Mucosa of rectum (tissue), 2 donors: ENCODE data around the gene DLAT.
"Not testable (repeated sequence)": the region's sequence is repeated elsewhere in the genome, so short reads cannot be mapped to it uniquely, and the experiment has no call there.

Source experiments
- H3K27ac ChIP-seq, 2 donors: one replicate each; pipeline ENCODE4 v1.7.0; 2013; ENCODE audit warnings: inconsistent platforms in 2 of 2, low read depth in 2 of 2, low read length in 2 of 2
- H3K27me3 ChIP-seq, 2 donors: one replicate each; pipeline ENCODE4 v1.7.0; 2013; ENCODE audit warnings: low read length in 2 of 2; ENCODE audit not compliant: control insufficient read depth in 2 of 2, insufficient read depth in 2 of 2
- H3K36me3 ChIP-seq, 2 donors: one replicate each; pipeline ENCODE4 v1.7.0; 2013; ENCODE audit warnings: low read length in 2 of 2; ENCODE audit not compliant: control insufficient read depth in 2 of 2, insufficient read depth in 2 of 2
- H3K4me1 ChIP-seq, 2 donors: one replicate each; pipeline ENCODE4 v1.7.0; 2013; ENCODE audit warnings: low read length in 2 of 2, mild to moderate bottlenecking in 1 of 2; ENCODE audit not compliant: control insufficient read depth in 2 of 2, insufficient read depth in 2 of 2
- H3K4me3 ChIP-seq, 2 donors: one replicate each; pipeline ENCODE4 v1.7.0; 2013; ENCODE audit warnings: low read length in 2 of 2
- H3K9ac ChIP-seq, 2 donors: one replicate each; pipeline ENCODE4 v1.7.0; 2013; ENCODE audit warnings: low read length in 2 of 2, low read depth in 1 of 2, mild to moderate bottlenecking in 1 of 2
- H3K9me3 ChIP-seq, 2 donors: one replicate each; pipeline ENCODE4 v1.7.0; 2013; ENCODE audit warnings: low read length in 2 of 2; ENCODE audit not compliant: control insufficient read depth in 2 of 2
- donor health status: healthy.
- donor health status: Normal muscosa, but diverticular disease.

DLAT gene

DNA sequence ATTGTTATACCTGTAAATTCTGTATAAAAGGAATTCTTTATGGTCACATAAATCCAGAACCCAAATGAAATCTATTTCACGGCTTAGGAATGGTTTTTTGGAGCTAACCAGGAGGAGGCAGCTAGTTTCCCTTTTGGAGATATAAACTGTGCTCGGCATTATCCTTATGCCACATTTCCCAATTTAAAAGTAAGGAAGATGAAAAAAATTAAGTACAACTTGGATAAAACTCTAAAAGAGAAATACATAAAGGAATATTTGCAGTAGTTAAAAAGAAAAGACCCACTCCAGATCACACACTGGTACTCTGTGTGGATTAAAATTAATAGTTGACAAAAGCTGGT is 17.7 kb downstream of the DLAT start:
- Histone ChIP-seq H3K36me3 (peaks cover 40 to 54% of the 10 kb centered on the region in 2 donors), H3K27ac (no peak overlapping the region), H3K4me3 (no peak overlapping the region), H3K9me3 (no peaks in the 10 kb centered on the region), H3K4me1 (no peaks in the 10 kb centered on the region), H3K27me3 (no peaks in the 10 kb centered on the region), H3K9ac (no peak overlapping the region)

DNA sequence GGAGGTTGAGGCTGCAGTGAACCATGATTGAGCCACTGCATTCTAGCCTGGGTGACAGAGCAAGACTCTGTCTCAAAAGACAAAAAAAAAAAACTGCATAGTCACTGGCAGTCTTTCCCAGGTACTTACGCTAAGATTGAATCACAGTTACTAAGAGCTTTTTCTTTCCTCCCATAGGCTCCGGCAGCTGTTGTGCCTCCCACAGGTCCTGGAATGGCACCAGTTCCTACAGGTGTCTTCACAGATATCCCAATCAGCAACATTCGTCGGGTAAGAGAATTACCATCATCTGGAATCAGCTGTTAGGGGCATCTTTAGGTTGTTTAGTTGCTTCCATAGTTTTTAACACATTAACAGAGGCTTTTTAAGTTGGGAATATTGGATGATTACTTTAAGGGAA is 19.8 kb downstream of the DLAT start:
- Histone ChIP-seq H3K27ac (no peak overlapping the region), H3K36me3 (peaks cover 31 to 45% of the 10 kb centered on the region in 2 donors), H3K4me1 (no peaks in the 10 kb centered on the region), H3K9me3 (no peaks in the 10 kb centered on the region), H3K9ac (no peak overlapping the region), H3K27me3 (no peaks in the 10 kb centered on the region), H3K4me3 (no peak overlapping the region)

DNA sequence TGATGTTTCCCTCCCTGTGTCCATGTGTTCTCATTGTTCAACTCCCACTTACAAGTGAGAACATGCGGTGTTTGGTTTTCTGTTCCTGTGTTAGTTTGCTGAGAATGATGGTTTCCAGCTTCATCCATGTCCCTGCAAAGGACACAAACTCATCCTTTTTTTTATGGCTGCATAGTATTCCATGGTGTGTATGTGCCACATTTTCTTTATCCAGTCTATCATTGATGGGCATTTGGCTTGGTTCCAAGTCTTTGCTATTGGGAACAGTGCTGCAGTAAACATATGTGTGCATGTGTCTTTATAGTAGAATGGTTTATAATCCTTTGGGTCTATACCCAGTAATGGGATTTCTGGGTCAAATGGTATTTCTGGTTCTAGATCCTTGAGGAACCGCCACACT is 21.4 kb downstream of the DLAT start:
- not testable (repeated sequence) for H3K27ac ChIP-seq, H3K9me3 ChIP-seq, H3K4me1 ChIP-seq, H3K4me3 ChIP-seq, H3K9ac ChIP-seq, H3K27me3 ChIP-seq
- peaks cover 35 to 36% of the 10 kb centered on the region in 2 donors for H3K36me3 ChIP-seq

DNA sequence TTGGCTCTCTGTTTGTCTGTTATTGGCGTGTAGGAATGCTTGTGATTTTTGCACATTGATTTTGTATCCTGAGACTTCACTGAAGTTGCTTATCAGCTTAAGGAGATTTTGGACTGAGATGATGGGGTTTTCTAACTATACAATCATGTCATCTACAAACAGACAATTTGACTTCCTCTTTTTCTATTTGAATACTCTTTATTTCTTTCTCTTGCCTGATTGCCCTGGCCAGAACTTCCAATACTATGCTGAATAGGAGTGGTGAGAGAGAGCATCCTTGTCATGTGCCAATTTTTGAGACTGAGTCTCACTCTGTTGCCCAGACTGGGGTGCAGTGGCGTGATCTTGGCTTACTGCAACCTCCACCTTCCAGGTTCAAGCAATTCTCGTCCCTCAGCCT is 23.0 kb downstream of the DLAT start:
- H3K4me1 ChIP-seq, H3K9me3 ChIP-seq, H3K9ac ChIP-seq, H3K4me3 ChIP-seq, H3K27me3 ChIP-seq, H3K27ac ChIP-seq: not testable (repeated sequence)
- peaks cover 47 to 48% of the 10 kb centered on the region in 2 donors for H3K36me3 ChIP-seq

DNA sequence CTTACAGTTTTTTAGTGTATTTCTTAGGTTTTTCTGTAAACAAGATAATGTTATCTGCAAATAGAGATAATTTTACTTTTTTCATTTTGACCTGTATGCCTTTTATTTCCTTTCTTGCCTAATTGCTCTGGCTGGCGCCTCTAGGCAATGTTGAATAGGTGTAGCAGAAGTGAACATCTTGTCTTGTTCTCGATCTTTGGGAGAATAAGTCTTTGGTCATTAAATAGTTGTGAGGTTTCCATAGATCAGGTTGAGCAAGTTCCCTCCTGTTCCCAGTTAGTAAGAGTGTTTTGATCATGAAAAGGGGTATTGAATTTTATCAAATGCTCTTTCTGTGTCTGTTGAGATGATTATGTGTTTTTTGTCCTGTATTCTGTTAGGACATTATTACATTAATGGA is 24.6 kb downstream of the DLAT start:
- H3K27ac ChIP-seq, result no peak overlapping the region
- H3K9me3 ChIP-seq, result no peaks in the 10 kb centered on the region
- no peak overlapping the region for H3K4me3 ChIP-seq
- no peaks in the 10 kb centered on the region for H3K4me1 ChIP-seq
- H3K9ac ChIP-seq, result no peak overlapping the region
- no peaks in the 10 kb centered on the region for H3K27me3 ChIP-seq
- peaks cover 46 to 47% of the 10 kb centered on the region in 2 donors for H3K36me3 ChIP-seq

DNA sequence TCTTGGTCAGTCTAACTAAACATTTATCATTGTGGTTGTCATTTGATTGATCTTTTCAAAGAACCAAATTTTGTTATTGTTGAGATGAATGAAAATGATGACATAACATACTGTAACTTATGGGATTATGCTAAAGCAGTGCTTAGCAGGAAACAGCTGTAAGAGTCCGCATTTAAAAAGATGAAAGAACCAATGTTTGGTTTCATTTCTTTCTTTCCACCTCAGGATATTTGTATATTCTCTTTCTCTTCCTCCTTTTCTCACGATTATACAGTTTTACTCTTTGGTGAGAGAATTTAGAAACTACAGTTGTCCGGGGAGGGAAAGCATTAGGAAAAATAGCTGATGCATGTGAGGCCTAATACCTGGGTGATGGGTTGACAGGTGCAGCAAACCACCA is 25.5 kb downstream of the DLAT start:
- Histone ChIP-seq H3K36me3 (peaks cover 37 to 41% of the 10 kb centered on the region in 2 donors), H3K9ac (no peak overlapping the region), H3K4me1 (no peaks in the 10 kb centered on the region), H3K27ac (no peak overlapping the region), H3K9me3 (no peaks in the 10 kb centered on the region), H3K27me3 (no peaks in the 10 kb centered on the region), H3K4me3 (no peak overlapping the region)

DNA sequence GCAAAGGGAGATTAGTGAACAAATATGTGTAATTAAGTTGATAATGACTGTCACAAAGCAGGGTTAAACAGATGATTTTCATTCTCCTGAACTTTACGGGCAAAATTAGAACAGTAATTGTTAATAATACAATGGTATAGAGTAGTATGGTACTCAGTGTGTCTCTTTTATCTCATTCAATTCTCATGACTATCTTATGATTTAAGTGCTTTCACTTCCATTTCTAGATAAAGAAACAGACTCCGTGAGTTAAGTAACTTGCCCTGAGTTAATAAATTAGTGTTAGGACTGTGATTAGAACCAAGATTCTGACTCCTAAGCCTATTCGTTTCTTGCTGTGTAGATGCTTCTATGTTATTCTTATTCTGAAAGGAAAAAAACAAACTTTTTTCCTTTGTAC is 26.6 kb downstream of the DLAT start:
- Histone ChIP-seq H3K9me3 (no peaks in the 10 kb centered on the region), H3K27me3 (no peaks in the 10 kb centered on the region), H3K4me1 (no peaks in the 10 kb centered on the region), H3K4me3 (no peak overlapping the region), H3K36me3 (peaks cover 34 to 42% of the 10 kb centered on the region in 2 donors), H3K9ac (no peak overlapping the region), H3K27ac (no peak overlapping the region)

DNA sequence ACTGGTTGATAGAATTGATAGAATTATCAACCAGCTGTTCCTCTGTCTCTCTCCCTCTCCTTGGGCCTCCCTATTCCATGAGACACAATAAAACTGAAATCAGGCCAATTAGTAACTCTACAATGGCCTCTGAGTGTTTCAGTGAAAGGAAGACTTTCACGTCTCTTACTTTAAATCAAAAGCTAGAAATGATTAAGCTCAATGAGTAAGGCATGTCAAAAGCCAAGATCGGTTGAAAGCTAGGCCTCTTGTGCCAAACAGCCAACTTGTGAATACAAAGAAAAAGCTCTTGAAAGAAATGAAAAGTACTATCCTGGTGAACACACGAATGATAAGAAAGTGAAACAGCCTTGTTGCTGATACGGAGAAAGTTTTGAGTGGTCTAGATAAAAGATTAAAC is 32.0 kb downstream of the DLAT start:
- Histone ChIP-seq H3K36me3 (peaks cover 30 to 65% of the 10 kb centered on the region in 2 donors), H3K27ac (no peak overlapping the region), H3K9me3 (no peaks in the 10 kb centered on the region), H3K4me3 (no peak overlapping the region), H3K9ac (no peak overlapping the region), H3K27me3 (no peaks in the 10 kb centered on the region), H3K4me1 (no peaks in the 10 kb centered on the region)

DNA sequence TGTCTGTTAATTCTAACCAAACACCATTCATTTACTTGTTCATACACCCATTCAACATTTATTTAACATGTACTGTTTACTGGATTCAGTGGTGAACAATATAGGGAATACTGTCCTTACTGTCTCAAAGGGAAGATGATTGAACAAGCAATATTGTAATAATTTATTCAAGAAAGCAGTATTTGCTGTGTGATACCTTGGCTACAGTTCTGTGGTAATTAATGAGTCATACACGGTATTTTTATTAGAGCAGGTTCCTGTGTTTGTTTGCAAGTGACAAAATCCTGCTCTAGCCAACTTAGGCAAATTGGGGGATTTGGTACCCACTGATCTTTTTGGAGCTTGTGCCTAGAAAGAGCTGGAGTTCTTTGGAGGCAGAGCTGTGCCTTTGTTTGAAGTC is 32.9 kb downstream of the DLAT start:
- no peaks in the 10 kb centered on the region for H3K4me1 ChIP-seq
- no peak overlapping the region for H3K9ac ChIP-seq
- peaks cover 31 to 68% of the 10 kb centered on the region in 2 donors for H3K36me3 ChIP-seq
- no peaks in the 10 kb centered on the region for H3K27me3 ChIP-seq
- no peaks in the 10 kb centered on the region for H3K9me3 ChIP-seq
- no peak overlapping the region for H3K27ac ChIP-seq
- H3K4me3 ChIP-seq, result no peak overlapping the region

DNA sequence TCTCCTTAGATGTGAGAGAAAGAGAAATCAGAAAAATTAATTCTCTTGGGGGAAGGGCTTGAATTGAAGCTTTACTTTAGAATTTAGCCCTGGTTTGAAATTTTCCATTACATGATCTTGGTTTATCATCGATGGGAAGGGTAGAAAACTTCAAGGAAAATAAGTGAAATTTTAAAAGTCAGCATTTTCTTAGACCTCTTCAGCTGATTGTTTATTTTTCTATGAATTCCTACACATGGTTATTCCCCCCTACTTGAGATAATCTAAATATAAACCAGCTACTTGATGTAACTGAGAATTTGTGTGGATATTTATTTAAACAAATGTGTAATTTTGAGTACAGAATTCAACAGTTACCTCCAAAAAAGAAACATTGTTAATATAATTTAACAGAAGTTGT is 37.7 kb downstream of the DLAT start:
- Histone ChIP-seq H3K27ac (no peak overlapping the region), H3K36me3 (peaks cover 25 to 40% of the 10 kb centered on the region in 2 donors), H3K27me3 (no peaks in the 10 kb centered on the region), H3K4me3 (no peak overlapping the region), H3K4me1 (no peaks in the 10 kb centered on the region), H3K9ac (no peak overlapping the region), H3K9me3 (no peaks in the 10 kb centered on the region)
